Muscle of leg (tissue), 16 donors: ENCODE data around the gene FBXO42. TPM values are rescaled to one million over a fixed set of nuclear protein-coding genes. Genes with fewer than 3 reads are reported as not detected.

ENCODE experiments used
- DNase-seq: peaks from one replicate; pipeline ENCODE4 v3.0.0; 2013
- H3K27ac ChIP-seq: one replicate; pipeline ENCODE4 v1.5.1; 2013; ENCODE audit warnings: mild to moderate bottlenecking, low read length, control low read depth
- H3K27me3 ChIP-seq: one replicate; pipeline ENCODE4 v1.6.1; 2013; ENCODE audit warnings: low read length; ENCODE audit not compliant: control insufficient read depth, insufficient read depth
- H3K36me3 ChIP-seq: one replicate; pipeline ENCODE4 v1.6.1; 2013; ENCODE audit warnings: low read length; ENCODE audit not compliant: control insufficient read depth, insufficient read depth
- H3K4me1 ChIP-seq: one replicate; pipeline ENCODE4 v1.6.1; 2013; ENCODE audit warnings: low read length; ENCODE audit not compliant: control insufficient read depth, insufficient read depth
- H3K4me3 ChIP-seq: one replicate; pipeline ENCODE4 v1.5.1; 2013; ENCODE audit warnings: low read length, control low read depth
- H3K9me3 ChIP-seq: replicated peaks from 2 replicates; pipeline ENCODE4 v1.6.1; 2013; ENCODE audit warnings: low read depth, low read length; ENCODE audit not compliant: control insufficient read depth
- WGBS: methylation state at CpG from one replicate; pipeline ENCODE4 v1.1.5; 2013; ENCODE audit warnings: missing lambda C conversion rate; ENCODE audit not compliant: insufficient coverage; 5-methylcytosine and 5-hydroxymethylcytosine counted together
- long read RNA-seq, 11 donors: transcript quantifications; one replicate each; lab custom pipeline, GENCODE V29; 2026
- polyA plus RNA-seq, 8 donors: library from polyadenylated mRNA; unstranded; fragments of 120-200 nt; gene quantifications; one replicate each; pipeline versions ENCODE4 v1.2.1 to v1.2.3, GENCODE V29; 2013; ENCODE audit warnings: inconsistent platforms in 1 of 8, low replicate concordance in 1 of 8; ENCODE audit not compliant: insufficient read length in 8 of 8, insufficient read depth in 1 of 8
- total RNA-seq: library from RNA; stranded (reverse); fragments of 120-200 nt; gene quantifications from one replicate; pipeline ENCODE4 v1.2.4, GENCODE V29; 2013

The FBXO42 gene
- total RNA-seq (14.8 TPM), polyA plus RNA-seq (10 to 100 TPM; 15.0 to 21.0 (median 16.6) TPM)
- long read RNA-seq, donor 1, full-length matches to known transcripts = 1 of 1 reads
- long read RNA-seq, donor 1, partial matches to known transcripts = 0 of 1 reads
- long read RNA-seq, donor 1, other reads (novel, unspliced or antisense) = 0 of 1 reads
- long read RNA-seq, donor 2 = 0 reads
- long read RNA-seq, donor 3, full-length matches to known transcripts = 3 of 13 reads
- long read RNA-seq, donor 3, partial matches to known transcripts = 10 of 13 reads
- long read RNA-seq, donor 3, other reads (novel, unspliced or antisense) = 0 of 13 reads
- long read RNA-seq, donor 4, full-length matches to known transcripts = 1 of 1 reads
- long read RNA-seq, donor 4, partial matches to known transcripts = 0 of 1 reads
- long read RNA-seq, donor 4, other reads (novel, unspliced or antisense) = 0 of 1 reads
- long read RNA-seq, donor 5, full-length matches to known transcripts = 7 of 7 reads
- long read RNA-seq, donor 5, partial matches to known transcripts = 0 of 7 reads
- long read RNA-seq, donor 5, other reads (novel, unspliced or antisense) = 0 of 7 reads
- long read RNA-seq, donor 6, full-length matches to known transcripts = 5 of 5 reads
- long read RNA-seq, donor 6, partial matches to known transcripts = 0 of 5 reads
- long read RNA-seq, donor 6, other reads (novel, unspliced or antisense) = 0 of 5 reads
- long read RNA-seq, donor 7, full-length matches to known transcripts = 7 of 7 reads
- long read RNA-seq, donor 7, partial matches to known transcripts = 0 of 7 reads
- long read RNA-seq, donor 7, other reads (novel, unspliced or antisense) = 0 of 7 reads
- long read RNA-seq, donor 8 = 0 reads
- long read RNA-seq, donor 9, partial matches to known transcripts = 26 of 50 reads
- long read RNA-seq, donor 9, other reads (novel, unspliced or antisense) = 24 of 50 reads
- long read RNA-seq, donor 10, full-length matches to known transcripts = 8 of 8 reads
- long read RNA-seq, donor 10, partial matches to known transcripts = 0 of 8 reads
- long read RNA-seq, donor 10, other reads (novel, unspliced or antisense) = 0 of 8 reads
- long read RNA-seq, donor 11, full-length matches to known transcripts = 3 of 3 reads
- long read RNA-seq, donor 11, partial matches to known transcripts = 0 of 3 reads
- long read RNA-seq, donor 11, other reads (novel, unspliced or antisense) = 0 of 3 reads

GRCh38 chr1:16351994-16352841, at the start of gene FBXO42:
TSS of gene FBXO42 (minus strand) at chr1:16352480. CDS start at chr1:16315418, 37,062 bp downstream.
- peaks cover 5% of the 10 kb centered on the region for H3K36me3 ChIP-seq
- no peaks in the 10 kb centered on the region for H3K27me3 ChIP-seq
- H3K4me1 ChIP-seq = peaks cover 13% of the 10 kb centered on the region
- peak; percentile 98 for DNase-seq
- H3K4me3 ChIP-seq = peak within 1 kb of the TSS; percentile 99
- under 1% methylated on average over 66 of the region's 81 CpGs for WGBS
- peak within 1 kb of the TSS; percentile 93 for H3K27ac ChIP-seq
- H3K9me3 ChIP-seq = no peaks in the 10 kb centered on the region

- peaks cover 66% of the 10 kb centered on the region for H3K36me3 ChIP-seq
- H3K27ac ChIP-seq = peak overlapping the region; percentile 55
- H3K4me1 ChIP-seq = peaks cover 24% of the 10 kb centered on the region
- no peak overlapping the region for H3K4me3 ChIP-seq
- DNase-seq = no peak
- H3K27me3 ChIP-seq = no peaks in the 10 kb centered on the region
- 87% methylated on average over 4 of the region's 5 CpGs for WGBS
- no peaks in the 10 kb centered on the region for H3K9me3 ChIP-seq
Measured at GRCh38 chr1:16398371-16398953, 46.2 kb upstream of the FBXO42 start.

- Histone ChIP-seq H3K36me3 (peaks cover 70% of the 10 kb centered on the region), H3K4me3 (no peak overlapping the region), H3K27me3 (no peaks in the 10 kb centered on the region), H3K9me3 (no peaks in the 10 kb centered on the region), H3K4me1 (peaks cover 34% of the 10 kb centered on the region), H3K27ac (peak overlapping the region; percentile 35)
- DNase-seq = no peak
- WGBS = 0% methylated on average over 1 of the region's 5 CpGs
Measured at GRCh38 chr1:16397120-16397519, 44.8 kb upstream of the FBXO42 start.

GRCh38 chr1:16396591-16396990, 44.3 kb upstream of the FBXO42 start:
- WGBS = 56% methylated on average over 6 of the region's 7 CpGs
- Histone ChIP-seq H3K4me3 (no peak overlapping the region), H3K27me3 (no peaks in the 10 kb centered on the region), H3K4me1 (peaks cover 38% of the 10 kb centered on the region), H3K9me3 (no peaks in the 10 kb centered on the region), H3K36me3 (peaks cover 70% of the 10 kb centered on the region), H3K27ac (peak overlapping the region; percentile 35)
- DNase-seq = peak; percentile 60

- WGBS = 93% methylated on average over 10 of the region's 13 CpGs
- DNase-seq = no peak
- H3K4me3 ChIP-seq = no peak overlapping the region
- no peaks in the 10 kb centered on the region for H3K9me3 ChIP-seq
- no peak overlapping the region for H3K27ac ChIP-seq
- peaks cover 46% of the 10 kb centered on the region for H3K4me1 ChIP-seq
- H3K27me3 ChIP-seq = no peaks in the 10 kb centered on the region
- H3K36me3 ChIP-seq = peaks cover 65% of the 10 kb centered on the region
Measured at GRCh38 chr1:16394977-16395376, 42.7 kb upstream of the FBXO42 start.

GRCh38 chr1:16393570-16394521, 41.6 kb upstream of the FBXO42 start:
- peaks cover 54% of the 10 kb centered on the region for H3K36me3 ChIP-seq

GRCh38 chr1:16392740-16393569, 40.7 kb upstream of the FBXO42 start:
- WGBS = 81% methylated on average over 14 of the region's 21 CpGs
- no peak overlapping the region for H3K4me3 ChIP-seq
- H3K27ac ChIP-seq = no peak overlapping the region
- peaks cover 46% of the 10 kb centered on the region for H3K36me3 ChIP-seq
- H3K9me3 ChIP-seq = no peaks in the 10 kb centered on the region
- DNase-seq = no peak
- H3K27me3 ChIP-seq = no peaks in the 10 kb centered on the region
- peaks cover 40% of the 10 kb centered on the region for H3K4me1 ChIP-seq

More at GRCh38 chr1:16393570-16394521, 41.6 kb upstream of the FBXO42 start:
- no peak for DNase-seq
- H3K27me3 ChIP-seq = no peaks in the 10 kb centered on the region
- peaks cover 44% of the 10 kb centered on the region for H3K4me1 ChIP-seq
- no peak overlapping the region for H3K27ac ChIP-seq
- WGBS = 93% methylated on average over 3 of the region's 10 CpGs
- H3K4me3 ChIP-seq = no peak overlapping the region
- H3K9me3 ChIP-seq = no peaks in the 10 kb centered on the region

- WGBS = 63% methylated on average over 2 of the region's 3 CpGs
- no peak overlapping the region for H3K27ac ChIP-seq
- H3K9me3 ChIP-seq = no peaks in the 10 kb centered on the region
- peaks cover 30% of the 10 kb centered on the region for H3K36me3 ChIP-seq
- H3K4me1 ChIP-seq = peaks cover 42% of the 10 kb centered on the region
- no peaks in the 10 kb centered on the region for H3K27me3 ChIP-seq
- H3K4me3 ChIP-seq = no peak overlapping the region
- no peak for DNase-seq
Measured at GRCh38 chr1:16391411-16391810, 39.1 kb upstream of the FBXO42 start.
